Neural cell (in vitro differentiated cells): ENCODE results near the gene DSCAM.

Experiments
- POLR2AphosphoS5 ChIP-seq: IDR thresholded peaks from 2 replicates; pipeline ENCODE4 v1.6.1; 2012
- TF ChIP-seq, protein P1 (sequence below): fragments of 450-650 bp; IDR thresholded peaks from 2 replicates; pipeline ENCODE4 v1.5.1; 2014; ENCODE audit warnings: antibody characterized with exemption, mild to moderate bottlenecking, moderate library complexity; ENCODE audit not compliant: poor library complexity, severe bottlenecking

DNA sequence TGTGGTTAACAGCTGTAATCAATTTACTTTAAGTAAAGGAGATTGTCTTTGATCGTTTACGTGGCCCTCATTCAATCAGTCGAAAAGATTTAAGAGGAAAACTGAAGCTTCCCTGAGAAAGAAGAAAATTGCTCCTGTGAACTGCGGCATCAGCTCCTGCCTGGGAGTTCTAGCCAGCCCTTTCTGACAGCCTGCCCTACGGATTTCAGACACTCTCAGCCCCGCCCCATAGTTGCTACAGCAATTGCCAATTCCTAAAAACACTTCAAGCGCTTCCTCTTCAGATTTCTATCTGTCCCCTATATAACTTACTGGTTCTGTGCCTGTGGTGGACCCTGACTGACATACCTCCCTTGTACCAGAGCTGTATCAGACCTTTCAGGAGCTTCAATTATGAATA, 277.6 kb downstream of the DSCAM start:
- no peak for TF ChIP-seq POLR2AphosphoS5
- TF ChIP-seq, protein P1, sequence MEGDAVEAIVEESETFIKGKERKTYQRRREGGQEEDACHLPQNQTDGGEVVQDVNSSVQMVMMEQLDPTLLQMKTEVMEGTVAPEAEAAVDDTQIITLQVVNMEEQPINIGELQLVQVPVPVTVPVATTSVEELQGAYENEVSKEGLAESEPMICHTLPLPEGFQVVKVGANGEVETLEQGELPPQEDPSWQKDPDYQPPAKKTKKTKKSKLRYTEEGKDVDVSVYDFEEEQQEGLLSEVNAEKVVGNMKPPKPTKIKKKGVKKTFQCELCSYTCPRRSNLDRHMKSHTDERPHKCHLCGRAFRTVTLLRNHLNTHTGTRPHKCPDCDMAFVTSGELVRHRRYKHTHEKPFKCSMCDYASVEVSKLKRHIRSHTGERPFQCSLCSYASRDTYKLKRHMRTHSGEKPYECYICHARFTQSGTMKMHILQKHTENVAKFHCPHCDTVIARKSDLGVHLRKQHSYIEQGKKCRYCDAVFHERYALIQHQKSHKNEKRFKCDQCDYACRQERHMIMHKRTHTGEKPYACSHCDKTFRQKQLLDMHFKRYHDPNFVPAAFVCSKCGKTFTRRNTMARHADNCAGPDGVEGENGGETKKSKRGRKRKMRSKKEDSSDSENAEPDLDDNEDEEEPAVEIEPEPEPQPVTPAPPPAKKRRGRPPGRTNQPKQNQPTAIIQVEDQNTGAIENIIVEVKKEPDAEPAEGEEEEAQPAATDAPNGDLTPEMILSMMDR = no peak
